T-helper 9 cell (primary cell): ENCODE measurements around the gene TARS1.
"Not testable (repeated sequence)": the region's sequence is repeated elsewhere in the genome, so short reads cannot be mapped to it uniquely, and the experiment has no call there.

ENCODE experiments used
- DNase-seq: peaks from one replicate; pipeline ENCODE4 v3.0.0-alpha.2; 2020

Gene TARS1

DNA sequence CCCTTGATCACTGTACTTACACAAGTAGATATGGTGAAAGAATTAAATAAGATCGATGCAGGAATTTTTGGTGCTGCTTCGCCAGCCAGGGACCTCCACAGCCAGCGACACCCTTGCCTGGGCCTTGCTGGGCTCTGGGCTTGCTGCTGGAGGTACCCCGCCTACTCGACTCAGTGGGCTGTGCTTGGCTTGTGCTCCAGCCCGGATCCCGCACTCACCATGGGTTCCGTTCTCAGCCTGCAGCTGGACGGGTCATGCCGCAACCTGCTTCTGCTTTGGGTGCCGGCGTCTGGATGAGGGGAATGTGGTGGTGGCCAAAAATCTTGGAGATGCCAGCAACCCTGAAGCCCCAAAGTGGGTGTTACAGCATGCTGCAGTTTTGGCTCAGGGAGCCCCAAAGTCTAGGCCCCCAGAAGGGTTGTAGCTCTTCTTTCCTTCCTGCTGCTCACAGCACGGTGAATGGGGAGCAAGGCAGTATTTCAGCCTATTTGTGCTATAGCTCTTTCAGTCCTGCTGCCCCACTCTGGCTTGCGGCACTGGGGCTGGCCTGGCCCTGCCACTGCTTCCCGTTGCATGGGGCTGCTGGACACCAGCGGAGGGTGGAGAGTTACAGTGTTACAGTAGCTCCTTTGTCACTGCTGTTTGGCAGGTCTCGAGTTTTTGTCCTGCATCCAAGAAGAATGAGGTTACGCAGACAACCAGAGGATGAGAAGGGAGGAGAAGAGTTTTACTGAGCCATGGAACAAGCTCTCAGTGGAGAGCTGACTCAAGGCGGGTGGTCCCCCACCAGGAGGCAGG lies 48.0 kb downstream of the TARS1 start:
- DNase-seq: no peak

DNA sequence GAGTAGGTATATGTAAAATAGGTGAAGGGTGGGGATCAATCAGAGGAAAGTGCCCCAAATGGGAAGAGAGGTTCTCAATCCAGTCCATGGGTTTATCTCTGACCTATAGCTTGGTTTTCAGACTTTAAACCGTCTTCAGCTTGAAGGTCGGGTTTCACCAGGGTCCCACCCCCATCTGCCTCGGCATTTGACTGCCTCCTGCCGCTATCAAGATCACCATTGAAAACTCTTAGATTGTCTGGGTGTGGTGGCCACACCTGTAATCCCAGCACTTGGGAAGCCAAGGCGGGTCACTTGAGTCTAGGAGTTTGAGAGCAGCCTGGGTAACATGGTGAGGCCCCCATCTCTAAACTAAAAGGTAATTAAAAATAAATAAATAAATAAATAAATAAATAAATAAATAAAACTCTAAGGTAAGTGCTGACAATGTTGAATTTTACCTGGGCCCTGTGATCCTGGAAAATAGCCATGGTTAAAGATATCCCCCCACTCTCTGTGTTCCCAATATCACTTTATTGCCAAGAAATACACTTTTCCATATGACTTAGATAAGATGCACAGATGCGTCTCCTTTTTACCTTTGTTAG lies 48.8 kb downstream of the TARS1 start:
- DNase-seq: no peak

DNA sequence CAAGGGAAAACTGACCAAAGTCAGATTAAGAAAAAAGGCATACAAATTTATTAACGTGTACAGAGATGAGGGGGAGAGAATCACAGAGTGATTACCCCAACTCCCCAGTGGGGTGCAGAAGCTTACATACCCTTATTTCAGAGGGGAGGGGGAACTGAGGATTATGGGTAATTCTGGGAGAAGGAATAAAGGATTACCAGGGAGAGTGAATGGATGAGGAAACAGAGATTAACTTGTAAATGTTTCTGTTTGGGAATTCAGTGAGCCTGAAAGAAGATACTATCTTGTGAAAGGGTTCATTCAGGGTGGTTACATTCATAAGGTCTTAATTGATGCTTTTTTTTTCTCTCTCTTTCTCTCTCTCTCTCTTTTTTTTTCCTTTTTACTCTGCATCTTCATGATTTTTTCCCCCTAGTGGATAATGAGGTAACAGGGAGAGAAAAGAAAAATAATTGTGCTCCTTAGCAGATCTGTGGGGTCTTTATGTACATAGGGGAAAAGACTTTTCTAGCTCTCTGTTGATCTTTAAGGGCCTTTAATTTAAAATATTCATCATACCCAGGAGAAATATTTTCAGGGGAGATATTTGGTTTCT lies 49.4 kb downstream of the TARS1 start:
- no peak for DNase-seq

DNA sequence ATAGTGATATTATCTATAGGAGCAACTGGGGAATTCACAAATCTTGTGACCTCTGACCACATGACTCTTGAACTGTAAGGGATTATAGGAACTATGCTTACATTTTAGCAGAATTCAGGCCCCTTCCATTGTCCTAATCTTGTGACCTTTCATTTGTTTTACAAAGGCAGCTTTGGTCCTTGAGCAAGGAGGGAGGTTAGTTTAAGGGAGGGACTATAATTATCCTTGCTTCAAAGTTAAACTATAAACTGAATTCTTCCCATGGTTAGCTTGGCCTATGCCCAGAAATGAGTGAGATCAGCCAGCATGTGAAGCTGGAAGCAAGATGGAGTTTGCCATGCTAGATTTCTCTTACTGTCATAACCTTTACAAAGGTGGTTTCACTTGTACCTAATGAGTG lies 51.2 kb downstream of the TARS1 start:
- DNase-seq: no peak

DNA sequence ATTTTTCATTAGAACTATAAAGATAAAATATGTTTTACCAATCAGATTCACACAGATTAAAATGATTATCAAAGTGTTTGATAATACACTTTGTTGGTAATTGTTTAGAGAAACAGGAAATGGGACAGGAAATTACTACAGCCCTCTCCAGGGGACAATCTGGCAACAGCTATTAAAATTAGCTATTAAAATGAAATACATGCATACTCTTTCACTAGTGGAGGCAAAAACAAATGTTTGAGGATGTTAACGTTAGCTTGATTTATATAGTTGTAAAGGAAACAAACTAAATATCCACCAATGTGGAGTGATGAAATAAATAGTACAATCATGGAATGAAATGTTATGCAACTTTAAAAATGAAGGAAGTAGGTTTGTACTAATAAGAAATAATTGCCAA lies 53.7 kb downstream of the TARS1 start:
- DNase-seq: no peak

DNA sequence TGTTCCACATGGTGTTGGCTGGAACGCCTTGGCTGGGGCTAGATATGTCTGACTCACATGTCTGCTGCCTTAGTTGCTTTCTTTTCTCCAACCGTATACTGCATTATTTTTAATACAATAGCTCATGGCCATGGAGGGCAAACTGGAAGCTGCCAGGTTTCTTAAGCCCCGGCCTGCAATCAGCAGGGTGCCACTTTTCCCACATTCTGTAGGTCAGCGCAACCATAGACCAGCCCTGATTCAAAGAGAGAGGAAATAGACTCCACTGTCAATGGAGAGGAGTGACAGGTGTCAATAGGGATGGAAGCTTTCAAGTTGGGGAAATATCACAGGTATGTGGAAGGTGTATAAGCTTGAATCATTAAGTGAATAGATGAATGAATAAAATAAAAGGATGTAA lies 60.5 kb downstream of the TARS1 start:
- no peak for DNase-seq

DNA sequence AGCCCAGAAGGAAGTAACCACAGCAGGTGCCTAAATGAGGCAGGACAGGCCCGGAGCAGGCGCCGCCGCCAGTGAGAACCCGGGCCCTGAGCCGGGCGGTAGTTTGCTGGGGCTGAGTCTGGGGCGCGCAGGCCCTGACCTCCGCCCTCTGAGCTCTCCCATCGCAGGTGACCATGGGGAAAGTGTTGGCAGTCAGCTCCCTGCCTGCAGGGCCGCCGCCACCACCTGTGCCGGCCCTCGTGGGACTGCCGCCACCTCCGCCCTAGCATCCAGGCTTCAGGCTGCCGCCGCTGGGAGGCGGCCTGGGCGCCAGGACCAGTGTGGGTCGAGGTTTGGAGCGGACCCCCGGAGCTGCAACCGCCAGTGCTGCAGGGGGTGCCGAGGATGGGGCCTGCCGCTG lies 61.1 kb downstream of the TARS1 start:
- DNase-seq: no peak

DNA sequence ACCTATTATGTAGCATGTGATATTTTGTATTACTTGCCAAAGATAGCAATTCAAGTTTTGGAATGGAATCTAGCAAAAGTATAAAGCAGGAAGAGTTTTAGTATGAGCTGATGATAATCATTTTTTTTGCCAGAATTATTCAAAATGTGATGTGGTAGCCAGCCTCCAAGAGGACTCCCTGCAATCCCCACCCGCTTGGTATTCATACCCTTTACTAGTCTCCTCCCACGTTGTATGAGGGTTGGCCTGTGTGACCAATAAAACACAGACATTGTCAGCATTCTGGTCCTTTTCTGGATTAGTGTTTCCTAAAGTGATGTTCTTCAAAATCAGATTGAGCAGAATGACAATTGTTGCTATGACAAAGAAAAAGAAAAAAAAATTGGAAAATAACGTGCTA lies 63.8 kb downstream of the TARS1 start:
- DNase-seq: no peak

DNA sequence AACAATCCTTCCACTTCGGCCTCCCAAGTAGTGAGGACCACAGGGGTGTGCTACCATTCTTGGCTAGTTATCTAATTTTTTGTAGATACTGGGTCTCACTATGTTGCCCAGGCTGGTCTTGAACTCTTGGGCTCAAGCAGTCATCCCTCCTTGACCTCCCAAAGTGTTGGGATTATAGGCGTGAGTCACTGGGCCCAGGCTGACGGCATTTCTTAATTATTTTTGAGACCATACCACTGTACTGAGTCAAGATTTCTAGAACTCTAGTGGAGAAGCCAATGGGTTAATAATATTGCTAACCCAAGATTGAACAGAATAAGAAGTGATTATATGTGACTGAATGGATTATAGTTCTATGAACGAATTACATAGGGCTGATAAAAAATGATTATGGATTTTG lies 66.7 kb downstream of the TARS1 start:
- no peak for DNase-seq

DNA sequence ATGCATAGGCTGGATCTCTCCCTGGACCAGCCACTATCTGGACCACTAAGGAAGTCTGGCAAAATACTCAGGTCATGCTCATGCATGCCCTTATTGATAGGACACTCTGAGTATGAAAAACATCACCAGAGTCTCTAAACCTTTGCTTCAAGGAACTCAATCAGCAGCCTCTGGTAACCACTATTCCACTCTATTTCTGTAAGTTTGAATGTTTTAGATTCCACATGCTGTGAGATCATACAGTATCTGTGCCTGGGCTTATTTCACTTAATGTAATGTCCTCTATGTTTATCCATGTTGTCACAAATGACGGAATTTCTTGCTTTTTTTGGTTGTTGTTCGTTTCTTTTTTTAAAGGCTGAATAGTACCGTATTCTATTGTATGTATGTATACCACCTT lies 68.3 kb downstream of the TARS1 start:
- no peak for DNase-seq

DNA sequence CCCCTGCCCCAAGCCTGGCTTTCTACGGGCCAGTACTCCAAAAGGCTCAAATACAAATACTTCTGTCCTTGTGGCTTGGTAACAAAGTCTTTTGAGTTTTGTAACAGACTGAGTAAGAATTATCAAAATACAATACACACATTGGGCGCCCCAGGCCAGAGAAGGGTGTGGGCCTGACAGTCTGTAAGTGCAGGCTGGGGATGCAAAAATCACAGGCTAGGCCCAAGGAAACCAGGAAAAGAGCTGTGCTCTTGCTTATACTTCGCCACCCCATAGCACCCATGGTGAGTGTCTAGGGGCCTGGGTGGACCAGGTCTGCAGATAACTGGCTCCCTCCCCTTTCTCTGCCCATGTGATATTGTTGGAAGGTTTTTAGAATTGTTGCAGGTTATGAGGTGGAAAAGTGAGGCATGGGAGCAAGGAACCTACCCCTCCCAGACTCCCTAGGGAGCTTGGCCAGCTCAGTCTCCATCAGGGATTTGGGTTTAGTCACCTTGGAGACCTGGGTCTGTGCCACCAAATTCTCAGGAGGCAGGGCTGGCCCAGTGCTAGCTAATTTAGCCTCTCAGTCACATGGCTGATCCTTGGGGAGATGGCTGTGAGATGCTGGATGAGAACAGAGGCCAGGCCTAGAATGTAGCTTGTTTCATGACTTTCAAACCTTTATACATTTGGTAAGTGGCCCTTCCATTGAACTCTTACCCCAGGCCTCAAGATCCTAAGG lies 72.9 kb downstream of the TARS1 start:
- no peak for DNase-seq

DNA sequence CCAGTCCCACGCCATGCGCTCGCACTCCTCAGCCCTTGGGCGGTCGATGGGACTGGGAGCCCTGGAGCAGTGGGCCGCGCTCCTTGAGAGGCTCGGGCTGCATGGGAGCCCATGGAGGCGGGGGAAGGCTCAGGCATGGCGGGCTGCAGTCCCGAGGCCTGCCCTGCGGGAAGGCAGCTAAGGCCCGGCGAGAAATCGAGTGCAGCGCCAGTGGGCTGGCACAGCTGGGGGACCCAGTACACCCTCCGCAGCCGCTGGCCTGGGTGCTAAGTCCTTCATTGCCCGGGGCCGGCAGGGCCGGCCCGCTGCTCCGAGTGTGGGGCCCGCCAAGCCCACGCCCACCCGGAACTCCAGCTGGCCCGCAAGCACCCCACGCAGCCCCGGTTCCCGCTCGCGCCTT lies 74.6 kb downstream of the TARS1 start:
- DNase-seq: not testable (repeated sequence)

DNA sequence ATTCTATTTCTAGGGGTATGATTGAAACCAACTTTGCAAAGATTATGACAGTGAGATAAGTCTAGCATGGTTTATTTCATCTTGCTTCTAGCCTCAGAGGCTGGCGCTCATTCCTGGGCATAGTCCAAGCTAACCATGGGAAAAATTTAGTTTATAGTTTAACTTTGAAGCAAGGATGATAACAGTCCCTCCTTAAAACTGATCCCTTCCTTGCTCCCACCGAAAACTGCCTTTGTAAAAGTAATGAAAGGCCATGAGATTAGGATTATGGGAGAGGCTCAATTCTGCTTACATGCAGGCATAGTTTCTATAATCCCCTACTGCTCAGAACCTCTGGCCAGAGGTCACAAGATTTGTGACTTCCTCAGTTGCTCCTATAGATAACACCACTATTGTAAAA lies 75.7 kb downstream of the TARS1 start:
- DNase-seq: no peak
